Measurements from ENCODE around the gene CELF2. TPM values are rescaled to one million over a fixed set of nuclear protein-coding genes. Genes with fewer than 3 reads are reported as not detected.
A peak's percentile ranks its signal among the peaks of the same experiment; 100 is the strongest.

Gene CELF2
- total RNA-seq, 6 donors from 2014 or later = 82.7 to 193 (median 120) TPM

DNA sequence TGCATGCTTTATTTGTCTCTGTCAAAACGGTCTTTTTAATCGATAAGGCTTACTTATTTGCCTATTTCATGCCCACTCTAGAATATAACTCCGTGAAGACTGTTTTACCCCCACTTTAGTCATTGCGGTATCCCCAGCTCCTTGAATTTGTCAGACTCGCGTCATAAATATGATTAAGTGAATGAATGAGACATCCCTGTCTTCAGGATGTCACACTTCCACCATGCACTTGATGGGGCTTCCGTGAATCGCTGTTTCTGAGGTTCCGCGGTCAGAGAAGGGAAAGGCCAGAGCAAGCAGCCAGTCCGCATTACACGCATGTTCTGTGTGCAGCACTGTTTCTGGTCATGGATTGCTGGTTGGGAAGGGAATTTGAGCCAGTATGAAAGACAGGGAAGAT lies 138.8 kb downstream of the CELF2 start:
- 97 to 98% methylated on average over 12 of the region's 12 CpGs for WGBS, 2 donors
- no peaks in the 10 kb centered on the region for H3K36me3 ChIP-seq
- no peak for ATAC-seq (ENCODE audit: low FRiP score in 2 of 2)

DNA sequence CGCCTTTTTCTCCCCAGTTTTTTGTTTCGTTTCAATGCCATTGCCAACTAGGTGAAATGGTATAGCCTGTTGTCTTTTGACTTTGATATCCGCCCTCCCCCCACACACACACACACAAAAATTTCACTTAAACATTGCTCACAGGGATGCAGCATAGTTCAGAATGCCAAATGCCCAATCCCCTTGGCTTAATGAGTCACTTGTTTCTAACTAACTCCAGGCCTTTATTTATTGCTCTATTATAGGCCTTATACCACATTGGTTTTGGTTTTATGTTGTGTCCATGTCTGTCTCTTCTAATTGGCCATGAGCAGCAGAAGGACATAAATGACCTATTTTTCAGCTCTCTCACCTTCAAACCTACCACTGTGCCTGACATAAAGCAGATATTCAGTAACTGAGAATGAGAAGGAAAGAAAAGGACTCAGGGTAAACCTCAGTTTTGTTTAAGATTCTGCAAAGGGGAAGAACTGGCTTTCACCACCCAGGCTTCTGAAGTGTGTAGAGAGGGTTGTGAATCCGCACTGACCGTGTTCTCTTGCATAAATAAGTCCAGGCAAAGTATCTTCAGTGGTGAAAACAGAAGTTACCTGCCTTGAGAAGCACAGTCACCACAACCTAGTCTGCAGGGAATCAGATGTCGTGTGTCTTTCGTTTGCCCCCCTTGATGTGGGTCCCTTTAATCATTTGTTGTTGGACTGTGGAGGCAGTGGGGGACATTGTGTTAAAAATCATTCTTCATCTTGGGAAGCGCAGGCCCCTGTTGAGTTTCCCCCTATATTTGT lies 139.8 kb downstream of the CELF2 start:
- ATAC-seq (ENCODE audit: low FRiP score in 2 of 2) (no peak), DNase-seq (no peak)
- Histone ChIP-seq H3K36me3 (no peaks in the 10 kb centered on the region), H3K9me3 (no peaks in the 10 kb centered on the region), H3K4me1 (peaks cover 15 to 27% (median 22%) of the 10 kb centered on the region in 4 donors), H3K27ac (no peak overlapping the region), H3K4me3 (no peak overlapping the region), H3K27me3 (no peaks in the 10 kb centered on the region)
- TF ChIP-seq POLR2A (IDR thresholded peaks at IDR 0.05) (no peak), CTCF (IDR thresholded peaks at IDR 0.05) (no peak), EP300 (IDR thresholded peaks at IDR 0.05) (no peak), POLR2AphosphoS5 (IDR thresholded peaks at IDR 0.05) (no peak)
- WGBS, 2 donors = 91 to 94% methylated on average over 8 of the region's 8 CpGs

More for the DNA sequence above, 138.8 kb downstream of the CELF2 start:
- peaks cover 5 to 19% (median 13%) of the 10 kb centered on the region in 4 donors for H3K4me1 ChIP-seq
- no peak overlapping the region for H3K27ac ChIP-seq
- H3K9me3 ChIP-seq = no peaks in the 10 kb centered on the region
- H3K27me3 ChIP-seq = no peaks in the 10 kb centered on the region
- no peak overlapping the region for H3K4me3 ChIP-seq
- TF ChIP-seq POLR2AphosphoS5 (IDR thresholded peaks at IDR 0.05) = no peak
- TF ChIP-seq CTCF (IDR thresholded peaks at IDR 0.05) = no peak
- no peak for TF ChIP-seq EP300 (IDR thresholded peaks at IDR 0.05)
- no peak for TF ChIP-seq POLR2A (IDR thresholded peaks at IDR 0.05)
- no peak for DNase-seq

DNA sequence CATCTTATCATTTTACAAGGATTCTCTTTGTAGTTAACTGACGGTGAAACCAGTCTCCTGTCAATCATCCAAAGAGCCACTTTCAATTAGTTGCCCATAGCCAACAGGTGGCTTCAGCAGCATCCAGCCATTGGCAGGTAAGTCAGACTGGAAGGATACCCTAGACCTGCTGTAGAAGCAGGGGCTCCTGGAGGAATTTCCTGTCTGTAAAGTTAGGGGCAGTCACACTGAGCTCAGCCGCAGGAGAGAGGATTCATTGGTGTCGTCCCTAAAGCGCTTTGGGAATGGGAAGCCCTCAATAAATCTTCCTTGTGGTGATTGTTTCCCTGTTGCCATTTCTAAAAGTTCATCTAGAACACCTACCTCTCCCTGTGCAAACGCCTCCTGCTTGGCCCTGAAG lies 140.4 kb downstream of the CELF2 start:
- H3K9me3 ChIP-seq = no peaks in the 10 kb centered on the region
- TF ChIP-seq POLR2AphosphoS5 (IDR thresholded peaks at IDR 0.05) (no peak), CTCF (IDR thresholded peaks at IDR 0.05) (no peak), EP300 (IDR thresholded peaks at IDR 0.05) (no peak), POLR2A (IDR thresholded peaks at IDR 0.05) (no peak)
- no peak overlapping the region for H3K4me3 ChIP-seq
- H3K4me1 ChIP-seq = peaks cover 21 to 32% (median 27%) of the 10 kb centered on the region in 4 donors
- H3K27ac ChIP-seq = no peak overlapping the region
- WGBS, 2 donors = 88 to 95% methylated on average over 5 of the region's 5 CpGs
- no peaks in the 10 kb centered on the region for H3K36me3 ChIP-seq
- DNase-seq = no peak
- no peak for ATAC-seq (ENCODE audit: low FRiP score in 2 of 2)
- H3K27me3 ChIP-seq = no peaks in the 10 kb centered on the region

DNA sequence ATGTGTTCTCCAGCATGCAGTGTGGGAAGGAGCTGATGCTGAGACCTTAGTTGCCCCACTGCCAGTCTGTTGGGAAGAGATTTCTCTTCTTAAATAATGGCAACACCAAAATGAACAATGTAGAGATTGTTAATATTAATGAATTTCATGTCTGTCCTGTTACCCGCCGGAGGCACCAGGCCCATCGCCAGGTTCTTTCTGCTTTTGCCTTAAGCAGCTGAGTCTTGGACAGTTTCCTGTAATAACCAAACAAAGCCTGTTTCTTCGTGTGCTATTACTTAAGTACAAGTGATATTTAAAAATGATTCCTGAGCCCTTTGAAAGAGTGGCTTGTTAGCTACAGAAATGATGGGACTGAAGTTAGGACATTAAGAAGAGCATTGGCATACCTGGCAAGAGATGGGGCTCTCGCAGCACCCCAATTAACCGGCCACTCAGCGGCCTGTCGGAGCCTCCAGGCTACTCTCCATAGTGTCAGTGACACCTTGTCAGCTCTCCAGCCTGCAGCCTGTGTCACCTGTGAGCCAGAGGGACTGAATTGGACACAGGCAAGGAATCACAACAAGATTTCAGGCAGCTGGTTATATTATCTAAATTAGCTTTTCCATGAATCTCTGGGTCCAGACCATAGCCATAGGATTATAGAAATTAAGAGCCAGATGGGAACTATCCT lies 142.0 kb downstream of the CELF2 start:
- no peak for ATAC-seq (ENCODE audit: low FRiP score in 2 of 2)
- Histone ChIP-seq H3K4me1 (peaks cover 30 to 48% (median 40%) of the 10 kb centered on the region in 4 donors), H3K27ac (peak overlapping the region in 1 of 4 donors; percentile 11), H3K4me3 (no peak overlapping the region), H3K36me3 (no peaks in the 10 kb centered on the region), H3K9me3 (no peaks in the 10 kb centered on the region), H3K27me3 (no peaks in the 10 kb centered on the region)
- no peak for DNase-seq
- no peak for TF ChIP-seq CTCF (IDR thresholded peaks at IDR 0.05)
- no peak for TF ChIP-seq POLR2A (IDR thresholded peaks at IDR 0.05)
- TF ChIP-seq POLR2AphosphoS5 (IDR thresholded peaks at IDR 0.05) = no peak
- TF ChIP-seq EP300 (IDR thresholded peaks at IDR 0.05) = no peak
- WGBS, 2 donors = 55 to 59% methylated on average over 8 of the region's 8 CpGs
